AG10803 (cell line): Measurements from ENCODE around the gene MRPL33.

Experiments used
- DNase-seq: peaks from one replicate; pipeline ENCODE4 v3.0.0; 2010; ENCODE audit warnings: low read depth
- H3K4me3 ChIP-seq: 2 replicates; pipeline ENCODE4 v1.5.1; 2011; ENCODE audit warnings: mild to moderate bottlenecking, low read length, control low read depth
- TF ChIP-seq, protein P1 (sequence below): conservative IDR thresholded peaks from 2 replicates; pipeline ENCODE4 v1.5.1; 2011; ENCODE audit warnings: mild to moderate bottlenecking, low read length, control low read depth, inconsistent platforms

Gene MRPL33

DNA sequence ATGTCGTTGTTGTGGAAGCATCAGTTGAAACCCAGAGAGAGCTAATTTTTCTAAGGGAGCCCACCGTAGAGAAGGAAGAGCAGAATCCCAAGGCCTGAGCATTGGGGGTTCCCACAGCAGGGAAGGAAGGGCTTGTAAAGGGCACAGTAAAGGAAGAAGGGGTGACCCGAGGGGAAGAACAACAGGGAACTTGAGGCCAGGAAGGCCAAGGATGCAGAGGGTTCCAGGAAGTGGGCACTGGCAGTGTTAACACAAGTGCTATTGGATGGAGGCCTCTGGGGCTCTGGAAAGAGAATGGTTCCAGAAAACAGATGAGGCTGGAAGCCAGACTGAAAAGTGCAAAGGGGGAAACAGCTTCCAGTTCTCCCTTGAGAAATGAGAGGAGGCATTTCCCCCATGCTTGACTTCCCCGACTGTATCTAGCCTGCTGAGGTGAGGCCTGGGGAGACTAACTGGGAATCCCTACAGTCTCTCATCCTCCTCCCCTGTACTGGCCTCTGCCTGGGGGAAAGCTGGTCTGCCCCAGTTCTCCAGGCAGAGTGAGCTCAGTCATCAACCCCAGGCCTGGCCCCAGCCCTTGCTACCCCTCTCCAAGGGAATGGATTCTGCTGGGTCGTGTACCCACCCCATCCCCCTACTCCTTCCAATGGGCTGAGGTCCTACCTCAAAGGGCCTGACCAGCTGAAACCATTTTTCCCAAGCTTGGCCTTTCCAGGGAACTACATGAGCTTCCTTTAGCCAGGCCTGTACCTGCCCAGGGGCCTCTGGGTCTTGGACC lies 43.2 kb upstream of the MRPL33 start:
- no peak for DNase-seq
- TF ChIP-seq, protein P1, sequence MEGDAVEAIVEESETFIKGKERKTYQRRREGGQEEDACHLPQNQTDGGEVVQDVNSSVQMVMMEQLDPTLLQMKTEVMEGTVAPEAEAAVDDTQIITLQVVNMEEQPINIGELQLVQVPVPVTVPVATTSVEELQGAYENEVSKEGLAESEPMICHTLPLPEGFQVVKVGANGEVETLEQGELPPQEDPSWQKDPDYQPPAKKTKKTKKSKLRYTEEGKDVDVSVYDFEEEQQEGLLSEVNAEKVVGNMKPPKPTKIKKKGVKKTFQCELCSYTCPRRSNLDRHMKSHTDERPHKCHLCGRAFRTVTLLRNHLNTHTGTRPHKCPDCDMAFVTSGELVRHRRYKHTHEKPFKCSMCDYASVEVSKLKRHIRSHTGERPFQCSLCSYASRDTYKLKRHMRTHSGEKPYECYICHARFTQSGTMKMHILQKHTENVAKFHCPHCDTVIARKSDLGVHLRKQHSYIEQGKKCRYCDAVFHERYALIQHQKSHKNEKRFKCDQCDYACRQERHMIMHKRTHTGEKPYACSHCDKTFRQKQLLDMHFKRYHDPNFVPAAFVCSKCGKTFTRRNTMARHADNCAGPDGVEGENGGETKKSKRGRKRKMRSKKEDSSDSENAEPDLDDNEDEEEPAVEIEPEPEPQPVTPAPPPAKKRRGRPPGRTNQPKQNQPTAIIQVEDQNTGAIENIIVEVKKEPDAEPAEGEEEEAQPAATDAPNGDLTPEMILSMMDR: no peak
- H3K4me3 ChIP-seq: no peak overlapping the region

DNA sequence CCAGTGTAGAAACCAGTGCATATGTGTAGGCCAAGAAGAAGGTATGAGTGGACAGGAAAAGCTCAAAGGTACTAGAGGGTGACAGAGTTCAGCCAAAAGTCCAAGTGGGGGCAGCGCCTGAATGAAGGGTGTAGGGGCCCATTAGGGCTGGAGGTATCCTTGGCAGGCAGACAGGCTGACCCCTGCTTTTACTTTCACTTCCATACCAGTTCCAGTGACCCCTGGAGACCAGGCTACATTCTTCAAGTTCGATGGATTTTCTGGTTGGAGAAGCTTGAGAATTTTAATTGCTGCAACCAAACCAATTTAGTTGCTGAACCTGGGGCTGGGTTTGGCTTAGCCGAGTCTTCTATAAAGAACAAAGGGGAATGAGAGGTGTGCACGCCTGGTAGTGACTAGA lies 42.3 kb upstream of the MRPL33 start:
- H3K4me3 ChIP-seq: no peak overlapping the region
- TF ChIP-seq, protein P1: no peak
- no peak for DNase-seq

DNA sequence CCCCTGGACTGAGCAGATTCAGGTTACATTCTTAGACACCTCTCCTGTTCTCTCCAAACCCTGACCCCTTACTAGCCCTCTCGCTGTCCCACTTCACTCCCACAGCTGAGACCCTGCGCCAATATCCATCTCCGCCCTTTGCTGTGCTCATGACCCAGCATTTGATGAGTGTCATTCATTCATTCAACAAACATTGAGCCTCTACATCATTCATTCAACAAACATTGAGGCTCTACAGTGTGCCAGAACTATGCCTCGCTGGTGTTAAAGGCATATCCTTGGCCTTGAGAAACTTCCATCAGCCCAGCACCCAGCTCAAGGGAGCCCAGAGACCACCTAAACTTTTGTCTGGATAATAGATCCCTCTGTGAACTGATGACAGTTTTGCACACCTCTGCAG lies 41.9 kb upstream of the MRPL33 start:
- DNase-seq: no peak
- no peak overlapping the region for H3K4me3 ChIP-seq
- TF ChIP-seq, protein P1: no peak

DNA sequence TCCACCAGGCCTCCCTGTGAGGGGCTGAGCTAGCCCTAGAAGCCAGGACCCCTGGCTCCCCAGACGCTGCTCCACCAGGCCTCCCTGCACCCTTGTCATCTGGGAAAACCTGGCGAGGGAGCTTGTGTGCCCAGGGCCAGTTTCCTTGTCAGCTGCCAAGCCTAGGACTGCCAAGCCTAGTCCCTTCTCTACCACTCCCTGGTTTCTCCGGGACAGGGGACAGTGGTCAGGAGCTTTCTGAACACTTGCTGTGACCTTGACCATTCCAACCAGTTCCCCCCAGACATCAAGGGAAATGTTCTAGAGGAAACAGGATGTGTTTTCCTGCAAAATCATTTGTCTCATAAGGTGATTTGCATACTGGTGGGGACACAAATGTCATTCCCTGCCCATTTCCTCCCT lies 41.3 kb upstream of the MRPL33 start:
- TF ChIP-seq, protein P1: no peak
- H3K4me3 ChIP-seq: no peak overlapping the region

DNA sequence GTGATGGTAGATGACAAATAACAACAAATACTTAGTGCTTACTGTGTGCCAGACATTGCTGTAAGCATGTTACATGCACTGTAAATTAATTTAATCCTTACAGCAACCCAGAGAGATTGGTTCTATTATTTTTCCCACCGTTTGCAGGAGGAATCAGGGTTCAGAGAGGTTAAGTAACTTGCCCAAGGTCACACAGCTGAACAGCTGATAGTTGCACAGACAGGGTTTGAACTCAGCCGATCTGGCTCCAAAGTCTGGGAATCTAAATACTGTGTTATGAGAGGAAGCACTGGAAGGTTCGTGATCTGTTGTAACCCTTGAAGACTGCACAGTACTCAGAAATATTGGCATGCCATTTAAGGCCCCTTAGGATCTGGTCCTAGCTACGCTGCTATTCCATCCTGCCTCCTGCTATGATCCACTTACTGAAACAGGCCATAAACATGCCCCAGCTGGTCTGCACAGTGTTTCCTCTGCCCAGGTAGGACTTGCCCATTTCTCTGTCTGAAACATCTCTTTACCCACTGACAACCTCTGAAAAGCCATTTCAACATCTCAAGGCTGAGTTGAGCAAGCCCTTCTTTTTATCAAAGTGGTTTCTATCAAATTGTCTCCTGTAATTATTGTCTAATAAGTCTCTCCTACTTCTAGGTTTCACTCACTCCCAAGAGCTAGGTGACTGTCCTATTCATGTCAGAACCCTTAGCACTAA lies 40.4 kb upstream of the MRPL33 start:
- H3K4me3 ChIP-seq: no peak overlapping the region
- DNase-seq: no peak
- TF ChIP-seq, protein P1: no peak

More for the DNA sequence above, 41.3 kb upstream of the MRPL33 start:
- DNase-seq: no peak

DNA sequence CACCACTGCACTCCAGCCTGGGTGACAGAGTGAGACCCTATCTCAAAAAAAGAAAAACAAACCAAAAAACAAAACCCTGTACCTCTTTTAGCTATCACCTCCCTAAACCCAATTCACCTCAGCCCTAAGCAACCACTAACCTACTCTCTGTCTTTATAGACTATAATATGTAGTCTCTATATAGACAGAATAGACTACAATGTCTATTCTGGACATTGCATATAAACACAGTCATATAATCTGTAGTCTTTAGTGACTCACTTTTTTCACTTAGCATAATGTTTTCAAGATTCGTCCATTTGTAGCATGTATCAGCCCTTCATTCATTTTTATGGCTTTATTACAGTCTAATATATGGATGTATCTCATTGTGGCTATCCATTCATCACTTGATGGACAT lies 37.2 kb upstream of the MRPL33 start:
- DNase-seq: no peak
- TF ChIP-seq, protein P1: no peak
- H3K4me3 ChIP-seq: no peak overlapping the region
